Hepatocyte (in vitro differentiated cells): Measurements from ENCODE around the gene POLA2. TPM values are rescaled to one million over a fixed set of nuclear protein-coding genes. Genes with fewer than 3 reads are reported as not detected.

Source experiments
- DNase-seq: peaks from one replicate; pipeline ENCODE4 v3.0.0-alpha.2; 2016; ENCODE audit warnings: low spot score
- H2AFZ ChIP-seq: fragments of 200-600 bp; sonication (generic); 2 replicates; pipeline ENCODE4 v1.6.0; 2016; ENCODE audit warnings: antibody characterized with exemption, mild to moderate bottlenecking
- H3K27ac ChIP-seq: fragments of 200-600 bp; sonication (generic); 2 replicates; pipeline ENCODE4 v1.5.1; 2016; ENCODE audit warnings: mild to moderate bottlenecking
- H3K27me3 ChIP-seq: fragments of 200-600 bp; sonication (generic); 2 replicates; pipeline ENCODE4 v1.6.1; 2016
- H3K36me3 ChIP-seq: fragments of 200-600 bp; sonication (generic); replicated peaks from 2 replicates; pipeline ENCODE4 v1.5.1; 2016; ENCODE audit warnings: low read depth; ENCODE audit not compliant: insufficient read depth
- H3K4me1 ChIP-seq: fragments of 200-600 bp; sonication (generic); 2 replicates; pipeline ENCODE4 v1.5.1; 2016; ENCODE audit warnings: mild to moderate bottlenecking, moderate library complexity; ENCODE audit not compliant: insufficient read depth
- H3K4me2 ChIP-seq: fragments of 200-600 bp; sonication (generic); 2 replicates; pipeline ENCODE4 v1.6.0; 2016
- H3K4me3 ChIP-seq: fragments of 200-600 bp; sonication (generic); 2 replicates; pipeline ENCODE4 v1.5.1; 2016; ENCODE audit warnings: mild to moderate bottlenecking
- H3K79me2 ChIP-seq: fragments of 200-600 bp; sonication (generic); 2 replicates; pipeline ENCODE4 v1.6.0; 2017; ENCODE audit warnings: mild to moderate bottlenecking
- H3K9me2 ChIP-seq: fragments of 200-600 bp; sonication (generic); replicated peaks from 2 replicates; pipeline ENCODE4 v1.6.0; 2017; ENCODE audit warnings: mild to moderate bottlenecking; ENCODE audit not compliant: insufficient read depth
- H3K9me3 ChIP-seq: fragments of 200-600 bp; sonication (generic); 2 replicates; pipeline ENCODE4 v1.5.1; 2016; ENCODE audit warnings: low read depth, mild to moderate bottlenecking
- H4K20me1 ChIP-seq: fragments of 200-600 bp; sonication (generic); 2 replicates; pipeline ENCODE4 v1.6.0; 2016; ENCODE audit warnings: mild to moderate bottlenecking; ENCODE audit not compliant: insufficient read depth, poor library complexity, severe bottlenecking
- CTCF ChIP-seq: fragments of 200-600 bp; sonication (generic); IDR thresholded peaks from 2 replicates; pipeline ENCODE4 v1.5.1; 2016; ENCODE audit warnings: antibody characterized with exemption, mild to moderate bottlenecking; ENCODE audit not compliant: poor library complexity
- EZH2 ChIP-seq: fragments of 200-600 bp; sonication (generic); IDR thresholded peaks from 2 replicates; pipeline ENCODE4 v1.6.1; 2016; ENCODE audit warnings: antibody characterized with exemption, mild to moderate bottlenecking, borderline replicate concordance
- EZH2phosphoT487 ChIP-seq: fragments of 200-600 bp; sonication (generic); IDR thresholded peaks from one replicate; pipeline ENCODE4 v1.6.1; 2018; ENCODE audit warnings: antibody characterized with exemption, mild to moderate bottlenecking, low read depth, moderate library complexity; ENCODE audit not compliant: unreplicated experiment, severe bottlenecking
- WGBS: methylation state at CpG from one replicate; pipeline ENCODE4 v1.1.6; 2016; ENCODE audit warnings: low lambda C conversion rate; ENCODE audit errors: missing lambda C conversion rate; 5-methylcytosine and 5-hydroxymethylcytosine counted together
- polyA plus RNA-seq: library from polyadenylated mRNA; unstranded; fragments of >200 nt; fragmentation: Nextera tagmentation; extraction: Ambion mirVana; gene quantifications from 2 replicates; pipeline ENCODE4 v1.2.1, GENCODE V29; 2016
- total RNA-seq: library from RNA; depleted of rRNA; stranded (reverse); fragments of >200 nt; gene quantifications from 2 replicates; pipeline ENCODE4 v1.2.3, GENCODE V29; 2014

Gene POLA2
- total and polyA plus RNA-seq, 2 experiments from 2014 or later: 2.5 to 8.0 TPM

- peaks cover 10% of the 10 kb centered on the region for H3K79me2 ChIP-seq
- H3K4me1 ChIP-seq: peaks cover 30% of the 10 kb centered on the region
- 73% methylated on average over 12 of the region's 12 CpGs for WGBS
- peak overlapping the region; percentile 91 for H3K27ac ChIP-seq
- TF ChIP-seq EZH2phosphoT487 (no peak), CTCF (no peak), EZH2 (no peak)
- no peak overlapping the region for H3K4me3 ChIP-seq
- no peaks in the 10 kb centered on the region for H3K27me3 ChIP-seq
- H3K9me3 ChIP-seq: no peaks in the 10 kb centered on the region
- H4K20me1 ChIP-seq: no peaks in the 10 kb centered on the region
- peak; percentile 53 for DNase-seq
- no peaks in the 10 kb centered on the region for H3K36me3 ChIP-seq
- no peak overlapping the region for H2AFZ ChIP-seq
- no peaks in the 10 kb centered on the region for H3K9me2 ChIP-seq
- H3K4me2 ChIP-seq: peak overlapping the region; percentile 43
Measured at GRCh38 chr11:65298655-65299179, 37.0 kb downstream of the POLA2 start.

GRCh38 chr11:65300621-65301275 is 39.0 kb downstream of the POLA2 start:
- H3K27me3 ChIP-seq: no peaks in the 10 kb centered on the region
- DNase-seq: no peak
- no peaks in the 10 kb centered on the region for H3K9me3 ChIP-seq
- no peak overlapping the region for H3K4me2 ChIP-seq
- no peak for TF ChIP-seq EZH2phosphoT487
- no peak for TF ChIP-seq EZH2
- no peak for TF ChIP-seq CTCF
- H3K9me2 ChIP-seq: no peaks in the 10 kb centered on the region
- no peak overlapping the region for H3K4me3 ChIP-seq
- no peak overlapping the region for H2AFZ ChIP-seq
- H3K4me1 ChIP-seq: peaks cover 45% of the 10 kb centered on the region
- peaks cover 11% of the 10 kb centered on the region for H3K79me2 ChIP-seq
- no peaks in the 10 kb centered on the region for H3K36me3 ChIP-seq
- WGBS: 86% methylated on average over 17 of the region's 17 CpGs
- no peaks in the 10 kb centered on the region for H4K20me1 ChIP-seq
- H3K27ac ChIP-seq: peak overlapping the region; percentile 78

- no peak for TF ChIP-seq CTCF
- TF ChIP-seq EZH2: no peak
- TF ChIP-seq EZH2phosphoT487: no peak
- Histone ChIP-seq H3K36me3 (no peaks in the 10 kb centered on the region), H3K27me3 (no peaks in the 10 kb centered on the region), H3K9me3 (no peaks in the 10 kb centered on the region), H4K20me1 (no peaks in the 10 kb centered on the region), H3K9me2 (no peaks in the 10 kb centered on the region), H3K4me2 (peak overlapping the region; percentile 72), H3K4me3 (no peak overlapping the region), H3K27ac (peak overlapping the region; percentile 78), H3K79me2 (peaks cover 11% of the 10 kb centered on the region), H2AFZ (no peak overlapping the region), H3K4me1 (peaks cover 49% of the 10 kb centered on the region)
- WGBS: 51% methylated on average over 12 of the region's 12 CpGs
- DNase-seq: peak; percentile 80
Measured at GRCh38 chr11:65301491-65302329, 39.9 kb downstream of the POLA2 start.
